Measurements from ENCODE around the gene FHIT.

Gene FHIT

GRCh38 chr3:60330107-60330506 lies 921.1 kb downstream of the FHIT start:
- no peak for TF ChIP-seq CTCF (IDR thresholded peaks at IDR 0.05)
- Mint-ChIP-seq H3K27ac (no peak overlapping the region), H3K9me3 (no peaks in the 10 kb centered on the region), H3K4me3 (no peak overlapping the region), H3K36me3 (ENCODE audit: low read depth) (no peaks in the 10 kb centered on the region), H3K27me3 (ENCODE audit: low read depth, poor library complexity) (peaks cover 18% of the 10 kb centered on the region), H3K4me1 (peaks cover 48% of the 10 kb centered on the region)
- DNase-seq, result peak; percentile 26

GRCh38 chr3:60325610-60326170 lies 925.6 kb downstream of the FHIT start:
- Mint-ChIP-seq H3K36me3 (ENCODE audit: low read depth) (no peaks in the 10 kb centered on the region), H3K4me1 (peaks cover 46% of the 10 kb centered on the region), H3K9me3 (no peaks in the 10 kb centered on the region), H3K4me3 (no peak overlapping the region), H3K27ac (no peak overlapping the region), H3K27me3 (ENCODE audit: low read depth, poor library complexity) (peaks cover 8% of the 10 kb centered on the region)
- no peak for TF ChIP-seq CTCF (IDR thresholded peaks at IDR 0.05)
- DNase-seq, result no peak

GRCh38 chr3:60323651-60324050 lies 927.6 kb downstream of the FHIT start:
- Mint-ChIP-seq H3K9me3 (no peaks in the 10 kb centered on the region), H3K36me3 (ENCODE audit: low read depth) (no peaks in the 10 kb centered on the region), H3K4me3 (no peak overlapping the region), H3K27me3 (ENCODE audit: low read depth, poor library complexity) (peaks cover 10% of the 10 kb centered on the region), H3K4me1 (peaks cover 31% of the 10 kb centered on the region), H3K27ac (no peak overlapping the region)
- no peak for TF ChIP-seq CTCF (IDR thresholded peaks at IDR 0.05)
- no peak for DNase-seq

- H3K4me3 Mint-ChIP-seq, result no peak overlapping the region
- no peaks in the 10 kb centered on the region for H3K9me3 Mint-ChIP-seq
- TF ChIP-seq CTCF (IDR thresholded peaks at IDR 0.05), result no peak
- H3K36me3 Mint-ChIP-seq (ENCODE audit: low read depth), result no peaks in the 10 kb centered on the region
- DNase-seq, result no peak
- no peak overlapping the region for H3K27ac Mint-ChIP-seq
- peaks cover 28% of the 10 kb centered on the region for H3K4me1 Mint-ChIP-seq
- H3K27me3 Mint-ChIP-seq (ENCODE audit: low read depth, poor library complexity), result peaks cover 8% of the 10 kb centered on the region
These were observed 928.1 kb downstream of the FHIT start for GRCh38 chr3:60323180-60323579.

GRCh38 chr3:60322298-60322856 lies 928.9 kb downstream of the FHIT start:
- H3K27me3 Mint-ChIP-seq (ENCODE audit: low read depth, poor library complexity), result peaks cover 4% of the 10 kb centered on the region
- no peak overlapping the region for H3K4me3 Mint-ChIP-seq
- DNase-seq, result no peak
- H3K27ac Mint-ChIP-seq, result no peak overlapping the region
- no peak for TF ChIP-seq CTCF (IDR thresholded peaks at IDR 0.05)
- H3K36me3 Mint-ChIP-seq (ENCODE audit: low read depth), result no peaks in the 10 kb centered on the region
- no peaks in the 10 kb centered on the region for H3K9me3 Mint-ChIP-seq
- peaks cover 20% of the 10 kb centered on the region for H3K4me1 Mint-ChIP-seq

- TF ChIP-seq CTCF (IDR thresholded peaks at IDR 0.05), result no peak
- Mint-ChIP-seq H3K27ac (no peak overlapping the region), H3K36me3 (ENCODE audit: low read depth) (no peaks in the 10 kb centered on the region), H3K4me3 (no peak overlapping the region), H3K4me1 (peaks cover 5% of the 10 kb centered on the region), H3K9me3 (no peaks in the 10 kb centered on the region), H3K27me3 (ENCODE audit: low read depth, poor library complexity) (peaks cover 4% of the 10 kb centered on the region)
- no peak for DNase-seq
These were observed 931.9 kb downstream of the FHIT start for GRCh38 chr3:60319179-60319858.
